ENCODE results near the gene SCAI. TPM values are rescaled to one million over a fixed set of nuclear protein-coding genes. Genes with fewer than 3 reads are reported as not detected.

The SCAI gene
- total and polyA plus RNA-seq, 9 of the 15 experiments (the other 6 are each of a cell fraction or from before 2014, with no cell fraction given), result 0.70 to 12.4 (median 4.2) TPM

GRCh38 chr9:124940894-124941678 is 202.2 kb downstream of the SCAI start, which contains the start of gene GOLGA1 (continued):
- TF ChIP-seq TAF9B (IDR thresholded peaks at IDR 0.05; ENCODE audit: partially characterized antibody), result peak; percentile 82
- no peak for TF ChIP-seq THRAP3 (IDR thresholded peaks at IDR 0.05; ENCODE audit: borderline replicate concordance)
- TF ChIP-seq POLR2H (tag; IDR thresholded peaks at IDR 0.05; ENCODE audit: low read depth), result peak; percentile 81
- no peak for TF ChIP-seq ZNF668 (CRISPR knock-in tag; IDR thresholded peaks at IDR 0.05)
- no peak for TF ChIP-seq EHMT2 (IDR thresholded peaks at IDR 0.05)
- no peak for TF ChIP-seq STAT5B (CRISPR knock-in tag; IDR thresholded peaks at IDR 0.05)
- TF ChIP-seq ZKSCAN3 (CRISPR knock-in tag; IDR thresholded peaks at IDR 0.05), result no peak
- TF ChIP-seq POLR2AphosphoS2 (IDR thresholded peaks at IDR 0.05; ENCODE audit: low read length), result no peak; the same call in 1 of the 2 replicates
- TF ChIP-seq IFI16 (CRISPR knock-in tag; IDR thresholded peaks at IDR 0.05), result no peak
- TF ChIP-seq JUN (IDR thresholded peaks at IDR 0.05; ENCODE audit: borderline replicate concordance, low read depth, low read length), result peak; percentile 71; the same call in 1 of the 2 replicates
- TF ChIP-seq JUN (CRISPR knock-in tag; IDR thresholded peaks at IDR 0.05; ENCODE audit: borderline replicate concordance), result no peak
- no peak for TF ChIP-seq HNRNPK (IDR thresholded peaks at IDR 0.05; ENCODE audit: low read depth, low read length, poor library complexity, severe bottlenecking)
- TF ChIP-seq ARHGAP35 (IDR thresholded peaks at IDR 0.05; ENCODE audit: partially characterized antibody), result no peak
- no peak for TF ChIP-seq BRCA1 (IDR thresholded peaks at IDR 0.05)
- TF ChIP-seq BRCA1 (CRISPR knock-in tag; IDR thresholded peaks at IDR 0.05), result no peak
- no peak for TF ChIP-seq ZEB2 (IDR thresholded peaks at IDR 0.05)
- TF ChIP-seq ZNF354B (CRISPR knock-in tag; IDR thresholded peaks at IDR 0.05), result no peak
- TF ChIP-seq EP300 (IDR thresholded peaks at IDR 0.05; ENCODE audit: low read length), result peak; percentile 49; the same call in 1 of the 2 replicates
- TF ChIP-seq DMBX1 (CRISPR knock-in tag; IDR thresholded peaks at IDR 0.05; ENCODE audit: borderline replicate concordance), result 0 out of 2 replicates have a peak, but pooled peaks have one; percentile 48
- TF ChIP-seq ETV6 (IDR thresholded peaks at IDR 0.05; ENCODE audit: borderline replicate concordance in 1 of 2, low read depth in 2 of 2, low read length in 1 of 2), result no peak
- TF ChIP-seq ETV6 (CRISPR knock-in tag; IDR thresholded peaks at IDR 0.05; ENCODE audit: borderline replicate concordance), result no peak
- no peak for TF ChIP-seq PHB2 (IDR thresholded peaks at IDR 0.05; ENCODE audit: low read depth)
- no peak for TF ChIP-seq ZZZ3 (IDR thresholded peaks at IDR 0.05)
- TF ChIP-seq RNF219 (CRISPR knock-in tag; IDR thresholded peaks at IDR 0.05), result no peak
- peak; percentile 82 for TF ChIP-seq HMGN3 (IDR thresholded peaks at IDR 0.05; ENCODE audit: borderline replicate concordance, extremely low read depth, insufficient read length, low read depth, low read length)
- no peak for TF ChIP-seq HMGXB4 (CRISPR knock-in tag; IDR thresholded peaks at IDR 0.05)
- no peak for TF ChIP-seq TCF15 (CRISPR knock-in tag; IDR thresholded peaks at IDR 0.05)
- TF ChIP-seq KAT8 (IDR thresholded peaks at IDR 0.05; ENCODE audit: low read depth), result no peak

Data from K562 (cell line).